Gastroesophageal sphincter (tissue), 3 donors: ENCODE data around the gene COL28A1.

ENCODE experiments used
- CTCF ChIP-seq, 4 experiments: fragments of 200-600 bp in 2 of 4; fragments of 450-650 bp in 2 of 4; sonication (generic) in 1 of 4; IDR thresholded peaks; one replicate each; pipeline ENCODE4 v1.5.1; 2017 to 2019; ENCODE audit warnings: antibody characterized with exemption in 4 of 4, mild to moderate bottlenecking in 2 of 4, moderate library complexity in 2 of 4
- POLR2A ChIP-seq, 2 donors: fragments of 450-650 bp; IDR thresholded peaks; one replicate each; pipeline ENCODE4 v1.6.1; 2017; ENCODE audit warnings: antibody characterized with exemption in 2 of 2, mild to moderate bottlenecking in 2 of 2, moderate library complexity in 1 of 2
- POLR2AphosphoS5 ChIP-seq: sonication (generic); formaldehyde crosslinking; IDR thresholded peaks from one replicate; pipeline ENCODE4 v1.6.1; 2017; ENCODE audit warnings: antibody characterized with exemption

GRCh38 chr7:7478569-7478968 lies 57.1 kb downstream of the COL28A1 start:
- no peak for TF ChIP-seq POLR2AphosphoS5
- TF ChIP-seq CTCF (IDR thresholded peaks at IDR 0.05) = no peak
- no peak for TF ChIP-seq POLR2A (IDR thresholded peaks at IDR 0.05)
